Hematopoietic multipotent progenitor cell treated with erythropoietin and hydrocortisone succinate and interleukin-3 and kit ligand, for 4 days (in vitro differentiated cells): ENCODE measurements around the gene SLC12A6.

Experiments used
- DNase-seq: peaks from one replicate; pipeline ENCODE4 v3.0.0-alpha.2; 2015

Gene SLC12A6

DNA sequence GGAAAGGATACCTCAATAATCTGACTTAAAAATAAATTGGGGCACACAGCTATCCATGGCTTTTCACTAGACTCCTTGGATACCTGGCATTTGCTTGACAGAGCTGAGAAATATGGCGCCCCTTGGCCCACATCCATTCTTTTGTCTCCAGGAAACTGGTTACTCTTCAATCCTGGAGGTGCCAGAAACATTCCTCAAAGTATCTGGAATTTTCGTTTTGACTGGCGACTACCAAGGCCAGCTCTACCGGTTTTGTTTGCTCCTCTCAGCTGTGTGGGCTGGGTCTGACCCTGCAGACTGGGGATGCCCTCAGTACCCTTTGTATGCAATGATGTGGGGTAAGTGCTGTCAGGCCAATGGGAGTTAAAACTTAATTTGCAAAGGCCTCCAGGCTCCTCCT is 154.6 kb downstream of the SLC12A6 start:
- no peak for DNase-seq
